H1 (cell line): Measurements from ENCODE around the gene ZNG1A. TPM values are rescaled to one million over a fixed set of nuclear protein-coding genes. Genes with fewer than 3 reads are reported as not detected.

Experiments used
- GTF2F1 ChIP-seq: IDR thresholded peaks from 2 replicates; pipeline ENCODE4 v1.6.1; 2012; ENCODE audit warnings: low read depth, low read length, improper control_type of control experiment, borderline replicate concordance
- KDM4A ChIP-seq: IDR thresholded peaks from one replicate; pipeline ENCODE4 v1.7.1; 2012; ENCODE audit warnings: low read depth, mild to moderate bottlenecking, moderate library complexity, low read length, inconsistent platforms; ENCODE audit not compliant: severe bottlenecking
- TAF1 ChIP-seq: IDR thresholded peaks from 2 replicates; pipeline ENCODE4 v1.6.1; 2011; ENCODE audit warnings: mild to moderate bottlenecking, low read depth, low read length
- polyA plus RNA-seq, 7 experiments: library from polyadenylated mRNA; depleted of rRNA in 3 of 7; stranded (reverse) in 5 of 7; unstranded in 2 of 7; fragments of >200 nt in 5 of 7; fragments of 200-250 nt in 2 of 7; gene quantifications; 1 replicate in 5 of 7; 2 replicates in 1 of 7; 4 replicates in 1 of 7; pipeline versions ENCODE4 v1.2.1 to v1.2.3, GENCODE V29; 2011 to 2013; ENCODE audit warnings: missing spikeins in 2 of 7, mixed read lengths in 2 of 7
- total RNA-seq: library from RNA; stranded (reverse); fragmentation: NEBNext Ultra II Directional; extraction: Animal tissue kit (Norgen Biotek cat#: 25700); gene quantifications from 2 replicates; pipeline ENCODE4 v1.2.1, GENCODE V29; 2021
- TF ChIP-seq, protein P1 (sequence below): fragments of 300-600 bp; sonication (generic); IDR thresholded peaks from 2 replicates; pipeline ENCODE4 v1.7.1; 2012; ENCODE audit warnings: low read length, moderate library complexity, mild to moderate bottlenecking, inconsistent platforms; ENCODE audit not compliant: insufficient replicate concordance

The ZNG1A gene
- total and polyA plus RNA-seq, 2 of the 8 experiments (the other 6 are each of a cell fraction or from before 2014, with no cell fraction given): 18.2 to 46.5 TPM

DNA sequence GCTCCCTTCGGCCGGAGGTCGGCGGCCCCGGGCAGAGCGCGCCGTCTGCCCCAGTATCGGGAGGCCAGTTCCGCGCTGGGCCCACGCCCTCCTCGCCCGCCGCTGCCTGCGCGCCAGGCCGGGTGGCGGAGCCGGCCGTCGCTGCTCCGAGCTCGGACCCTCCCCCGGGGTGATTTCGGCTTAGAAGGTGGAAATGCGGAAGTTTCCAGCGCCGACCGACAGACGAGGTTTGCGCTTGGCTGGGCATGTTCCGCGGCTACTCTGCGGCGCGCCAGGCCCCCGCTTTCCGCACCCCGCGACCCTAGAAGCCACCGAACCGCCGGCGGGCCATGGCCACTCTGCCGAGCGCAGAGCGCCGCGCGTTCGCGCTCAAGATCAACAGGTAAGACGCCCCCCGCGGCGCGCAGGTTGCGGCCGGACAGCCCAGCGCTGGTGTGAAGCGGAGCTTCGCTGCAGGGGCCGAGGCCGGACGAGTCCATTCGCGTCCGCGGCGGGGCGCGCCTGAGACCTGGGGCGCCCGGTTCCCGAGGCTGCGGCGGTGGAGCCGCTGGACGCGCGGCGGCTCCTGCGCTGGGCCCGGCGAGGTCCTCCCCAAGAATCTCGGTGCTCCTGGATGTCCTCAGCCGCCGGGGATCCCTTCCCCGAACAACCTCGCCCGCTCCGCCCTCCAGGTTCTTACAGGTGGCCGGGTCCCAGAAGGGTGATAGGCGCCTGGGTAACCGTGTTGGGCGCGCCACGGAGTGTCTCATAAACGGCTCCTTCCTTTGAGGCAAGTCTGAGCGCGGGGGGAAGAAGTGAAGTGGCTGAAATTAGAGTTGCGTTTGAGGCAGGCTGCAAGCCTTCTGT is 36.0 kb upstream of the ZNG1A start, which contains the start of gene DOCK8 (continued):
- TF ChIP-seq, protein P1, sequence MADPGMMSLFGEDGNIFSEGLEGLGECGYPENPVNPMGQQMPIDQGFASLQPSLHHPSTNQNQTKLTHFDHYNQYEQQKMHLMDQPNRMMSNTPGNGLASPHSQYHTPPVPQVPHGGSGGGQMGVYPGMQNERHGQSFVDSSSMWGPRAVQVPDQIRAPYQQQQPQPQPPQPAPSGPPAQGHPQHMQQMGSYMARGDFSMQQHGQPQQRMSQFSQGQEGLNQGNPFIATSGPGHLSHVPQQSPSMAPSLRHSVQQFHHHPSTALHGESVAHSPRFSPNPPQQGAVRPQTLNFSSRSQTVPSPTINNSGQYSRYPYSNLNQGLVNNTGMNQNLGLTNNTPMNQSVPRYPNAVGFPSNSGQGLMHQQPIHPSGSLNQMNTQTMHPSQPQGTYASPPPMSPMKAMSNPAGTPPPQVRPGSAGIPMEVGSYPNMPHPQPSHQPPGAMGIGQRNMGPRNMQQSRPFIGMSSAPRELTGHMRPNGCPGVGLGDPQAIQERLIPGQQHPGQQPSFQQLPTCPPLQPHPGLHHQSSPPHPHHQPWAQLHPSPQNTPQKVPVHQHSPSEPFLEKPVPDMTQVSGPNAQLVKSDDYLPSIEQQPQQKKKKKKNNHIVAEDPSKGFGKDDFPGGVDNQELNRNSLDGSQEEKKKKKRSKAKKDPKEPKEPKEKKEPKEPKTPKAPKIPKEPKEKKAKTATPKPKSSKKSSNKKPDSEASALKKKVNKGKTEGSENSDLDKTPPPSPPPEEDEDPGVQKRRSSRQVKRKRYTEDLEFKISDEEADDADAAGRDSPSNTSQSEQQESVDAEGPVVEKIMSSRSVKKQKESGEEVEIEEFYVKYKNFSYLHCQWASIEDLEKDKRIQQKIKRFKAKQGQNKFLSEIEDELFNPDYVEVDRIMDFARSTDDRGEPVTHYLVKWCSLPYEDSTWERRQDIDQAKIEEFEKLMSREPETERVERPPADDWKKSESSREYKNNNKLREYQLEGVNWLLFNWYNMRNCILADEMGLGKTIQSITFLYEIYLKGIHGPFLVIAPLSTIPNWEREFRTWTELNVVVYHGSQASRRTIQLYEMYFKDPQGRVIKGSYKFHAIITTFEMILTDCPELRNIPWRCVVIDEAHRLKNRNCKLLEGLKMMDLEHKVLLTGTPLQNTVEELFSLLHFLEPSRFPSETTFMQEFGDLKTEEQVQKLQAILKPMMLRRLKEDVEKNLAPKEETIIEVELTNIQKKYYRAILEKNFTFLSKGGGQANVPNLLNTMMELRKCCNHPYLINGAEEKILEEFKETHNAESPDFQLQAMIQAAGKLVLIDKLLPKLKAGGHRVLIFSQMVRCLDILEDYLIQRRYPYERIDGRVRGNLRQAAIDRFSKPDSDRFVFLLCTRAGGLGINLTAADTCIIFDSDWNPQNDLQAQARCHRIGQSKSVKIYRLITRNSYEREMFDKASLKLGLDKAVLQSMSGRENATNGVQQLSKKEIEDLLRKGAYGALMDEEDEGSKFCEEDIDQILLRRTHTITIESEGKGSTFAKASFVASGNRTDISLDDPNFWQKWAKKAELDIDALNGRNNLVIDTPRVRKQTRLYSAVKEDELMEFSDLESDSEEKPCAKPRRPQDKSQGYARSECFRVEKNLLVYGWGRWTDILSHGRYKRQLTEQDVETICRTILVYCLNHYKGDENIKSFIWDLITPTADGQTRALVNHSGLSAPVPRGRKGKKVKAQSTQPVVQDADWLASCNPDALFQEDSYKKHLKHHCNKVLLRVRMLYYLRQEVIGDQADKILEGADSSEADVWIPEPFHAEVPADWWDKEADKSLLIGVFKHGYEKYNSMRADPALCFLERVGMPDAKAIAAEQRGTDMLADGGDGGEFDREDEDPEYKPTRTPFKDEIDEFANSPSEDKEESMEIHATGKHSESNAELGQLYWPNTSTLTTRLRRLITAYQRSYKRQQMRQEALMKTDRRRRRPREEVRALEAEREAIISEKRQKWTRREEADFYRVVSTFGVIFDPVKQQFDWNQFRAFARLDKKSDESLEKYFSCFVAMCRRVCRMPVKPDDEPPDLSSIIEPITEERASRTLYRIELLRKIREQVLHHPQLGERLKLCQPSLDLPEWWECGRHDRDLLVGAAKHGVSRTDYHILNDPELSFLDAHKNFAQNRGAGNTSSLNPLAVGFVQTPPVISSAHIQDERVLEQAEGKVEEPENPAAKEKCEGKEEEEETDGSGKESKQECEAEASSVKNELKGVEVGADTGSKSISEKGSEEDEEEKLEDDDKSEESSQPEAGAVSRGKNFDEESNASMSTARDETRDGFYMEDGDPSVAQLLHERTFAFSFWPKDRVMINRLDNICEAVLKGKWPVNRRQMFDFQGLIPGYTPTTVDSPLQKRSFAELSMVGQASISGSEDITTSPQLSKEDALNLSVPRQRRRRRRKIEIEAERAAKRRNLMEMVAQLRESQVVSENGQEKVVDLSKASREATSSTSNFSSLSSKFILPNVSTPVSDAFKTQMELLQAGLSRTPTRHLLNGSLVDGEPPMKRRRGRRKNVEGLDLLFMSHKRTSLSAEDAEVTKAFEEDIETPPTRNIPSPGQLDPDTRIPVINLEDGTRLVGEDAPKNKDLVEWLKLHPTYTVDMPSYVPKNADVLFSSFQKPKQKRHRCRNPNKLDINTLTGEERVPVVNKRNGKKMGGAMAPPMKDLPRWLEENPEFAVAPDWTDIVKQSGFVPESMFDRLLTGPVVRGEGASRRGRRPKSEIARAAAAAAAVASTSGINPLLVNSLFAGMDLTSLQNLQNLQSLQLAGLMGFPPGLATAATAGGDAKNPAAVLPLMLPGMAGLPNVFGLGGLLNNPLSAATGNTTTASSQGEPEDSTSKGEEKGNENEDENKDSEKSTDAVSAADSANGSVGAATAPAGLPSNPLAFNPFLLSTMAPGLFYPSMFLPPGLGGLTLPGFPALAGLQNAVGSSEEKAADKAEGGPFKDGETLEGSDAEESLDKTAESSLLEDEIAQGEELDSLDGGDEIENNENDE: no peak
- 0 out of 2 replicates have a peak, but pooled peaks have one; percentile 46 for TF ChIP-seq TAF1
- peak; percentile 34; the same call in 1 of the 2 replicates for TF ChIP-seq GTF2F1
- TF ChIP-seq KDM4A: peak; percentile 95
